ENCODE results near the gene ACP7.
"Not testable (repeated sequence)": the region's sequence is repeated elsewhere in the genome, so short reads cannot be mapped to it uniquely, and the experiment has no call there.

The ACP7 gene

DNA sequence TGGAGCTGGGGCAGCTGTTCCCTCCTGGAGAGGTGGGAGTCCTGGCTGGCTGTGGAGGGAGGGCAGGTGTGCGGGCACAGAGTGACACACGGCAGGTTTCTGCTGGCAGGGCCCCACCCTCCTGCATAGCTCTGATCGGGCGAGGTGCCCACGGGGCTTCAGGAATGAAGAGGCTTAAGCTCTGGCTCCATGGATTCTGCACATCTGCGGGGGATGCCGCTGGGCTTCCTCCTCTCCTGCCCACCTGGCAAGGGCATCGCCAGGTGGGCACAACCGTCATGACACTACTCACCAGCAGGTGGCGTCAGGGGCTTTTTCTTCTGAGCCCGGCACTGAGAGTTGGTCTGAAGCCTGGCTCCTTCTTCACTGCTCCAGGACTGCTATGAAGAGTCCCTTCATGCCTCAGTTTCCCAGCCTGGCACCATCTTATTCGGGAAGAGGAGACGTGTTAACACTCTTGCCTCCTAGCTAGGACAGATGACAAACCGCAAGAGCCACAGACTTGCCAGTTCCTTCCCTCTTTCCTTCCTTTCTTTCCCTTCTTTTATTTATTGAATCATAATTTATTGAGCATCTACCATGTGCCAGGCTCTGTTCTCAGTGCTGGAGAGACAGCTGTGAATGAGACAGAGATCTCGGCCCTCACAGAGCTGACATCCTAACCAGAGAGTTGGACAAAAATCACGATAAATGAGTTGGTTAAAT lies 26.2 kb downstream of the ACP7 start:
- peak; percentile 36 for DNase-seq

- no peak for DNase-seq
Measured at GRCh38 chr19:39111593-39112199, 27.5 kb downstream of the ACP7 start.

- no peak for DNase-seq
Measured at GRCh38 chr19:39112338-39112890, 28.2 kb downstream of the ACP7 start.

DNA sequence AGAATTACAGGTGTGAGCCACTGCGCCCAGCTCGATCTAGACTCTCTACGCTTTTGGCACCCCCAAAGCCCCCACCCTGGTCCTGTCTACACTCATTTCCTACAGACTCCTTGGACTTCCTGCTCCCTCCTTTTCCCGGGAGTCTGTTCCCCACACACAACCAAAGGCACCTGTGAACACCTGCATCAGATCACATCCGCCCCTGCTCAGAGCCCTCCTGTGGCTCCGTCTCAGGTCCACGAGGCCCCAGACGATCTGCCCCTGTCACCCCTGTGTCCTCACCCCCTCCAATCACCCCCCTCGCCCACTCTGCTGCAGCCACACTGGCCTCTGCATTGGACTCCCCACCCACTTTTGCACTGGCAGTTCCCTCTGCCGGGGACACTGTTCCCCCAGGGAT lies 29.0 kb downstream of the ACP7 start:
- no peak for DNase-seq

DNA sequence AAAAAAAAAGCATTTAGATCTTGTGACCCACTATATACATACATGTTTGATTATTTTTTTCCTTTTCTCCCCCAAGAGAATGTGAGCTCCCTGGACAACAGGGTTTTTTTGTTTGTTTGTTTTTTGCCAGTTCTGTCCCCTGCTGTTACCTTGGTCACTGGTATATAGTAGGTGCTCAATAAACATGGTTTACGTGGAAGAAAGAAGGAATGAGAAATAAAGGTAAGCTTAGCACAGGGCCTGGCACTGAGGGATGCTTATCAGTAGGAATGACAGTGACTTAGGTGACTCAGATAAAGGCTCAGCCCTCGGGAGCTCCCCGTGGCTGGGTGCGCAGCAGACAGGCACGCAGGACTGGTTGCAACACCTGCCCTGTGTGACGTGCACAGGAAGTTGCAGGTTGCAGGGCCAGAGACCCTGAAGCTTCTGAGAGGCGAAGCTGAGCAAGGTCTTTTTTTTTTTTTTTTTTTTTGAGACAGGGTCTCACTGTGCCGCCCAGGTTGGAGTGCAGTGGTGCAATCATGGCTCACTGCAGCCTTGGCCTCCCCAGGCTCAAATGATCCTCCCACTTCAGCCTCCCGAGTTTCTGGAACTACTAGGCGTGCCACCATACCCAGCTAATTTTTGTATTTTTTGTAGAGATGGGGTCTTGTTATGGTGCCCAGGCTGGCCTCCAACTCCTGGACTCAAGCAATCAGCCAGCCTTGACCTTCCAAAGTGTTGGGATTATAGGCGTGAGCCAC lies 31.1 kb downstream of the ACP7 start:
- DNase-seq: no peak

DNA sequence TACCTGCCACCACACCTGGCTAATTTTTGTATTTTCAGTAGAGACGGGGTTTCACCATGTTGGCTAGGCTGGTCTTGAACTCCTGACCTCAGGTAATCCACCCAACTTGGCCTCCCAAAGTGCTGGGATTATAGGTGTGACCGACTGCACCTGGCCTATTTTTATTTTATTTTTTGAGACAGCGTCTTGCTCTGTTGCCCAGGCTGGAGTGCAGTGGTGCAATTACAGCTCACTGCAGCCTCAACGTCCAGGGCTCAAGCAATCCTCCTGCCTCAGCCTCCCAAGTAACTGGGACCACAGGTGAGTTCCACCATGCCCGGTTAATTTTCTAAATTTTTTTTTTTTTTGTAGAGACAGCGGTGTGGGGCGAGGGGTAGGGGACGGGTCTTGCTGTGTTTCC lies 32.9 kb downstream of the ACP7 start:
- DNase-seq: not testable (repeated sequence)

DNA sequence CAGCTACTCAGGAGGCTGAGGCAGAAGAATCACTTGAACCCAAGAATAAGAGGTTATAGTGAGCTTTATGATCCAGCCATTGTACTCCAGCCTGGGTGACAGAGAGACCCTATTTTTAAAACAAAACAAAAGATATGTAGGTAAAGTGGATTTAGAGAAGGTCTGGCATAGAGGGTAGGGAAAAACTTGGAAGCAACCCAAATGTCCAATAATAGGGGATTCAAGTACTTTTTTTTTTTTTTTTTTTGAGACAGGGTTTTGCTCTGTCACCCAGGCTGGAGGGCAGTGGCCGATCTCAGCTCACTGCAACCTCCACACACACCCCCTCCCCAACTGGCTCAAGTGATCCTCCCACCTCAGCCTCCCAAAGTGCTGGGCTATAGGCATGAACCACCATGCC lies 35.7 kb downstream of the ACP7 start:
- no peak for DNase-seq

GRCh38 chr19:39122934-39123731 lies 39.0 kb downstream of the ACP7 start:
- DNase-seq: no peak

DNA sequence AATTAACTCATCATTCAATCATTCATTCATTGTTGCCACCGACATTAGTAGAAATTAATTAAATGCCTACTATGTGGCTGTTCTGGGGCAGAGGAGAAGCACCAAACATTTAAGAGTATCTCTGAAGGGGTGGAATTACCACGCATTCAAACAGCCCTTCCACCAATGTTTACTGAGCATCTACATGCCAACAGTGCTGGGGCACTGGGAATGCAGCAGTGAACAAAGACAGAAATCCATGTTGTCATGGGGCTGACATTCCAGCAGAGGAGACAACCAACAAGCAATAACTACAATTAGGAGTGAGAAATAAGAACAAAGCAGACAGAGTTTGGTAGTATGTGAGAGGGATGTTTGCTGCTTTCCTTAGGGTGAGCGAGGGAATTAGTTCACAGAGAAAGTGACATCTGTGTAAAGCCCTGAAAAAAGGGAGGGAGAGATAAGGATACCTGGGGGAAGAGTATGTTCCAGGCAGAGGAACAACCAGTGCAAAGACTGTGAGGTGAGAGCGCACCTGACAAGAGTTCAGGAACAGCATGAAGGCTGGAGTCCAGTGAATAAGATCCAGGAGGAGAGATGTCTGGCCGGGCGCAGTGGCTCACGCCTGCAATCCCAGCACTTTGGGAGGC lies 40.1 kb downstream of the ACP7 start:
- no peak for DNase-seq

DNA sequence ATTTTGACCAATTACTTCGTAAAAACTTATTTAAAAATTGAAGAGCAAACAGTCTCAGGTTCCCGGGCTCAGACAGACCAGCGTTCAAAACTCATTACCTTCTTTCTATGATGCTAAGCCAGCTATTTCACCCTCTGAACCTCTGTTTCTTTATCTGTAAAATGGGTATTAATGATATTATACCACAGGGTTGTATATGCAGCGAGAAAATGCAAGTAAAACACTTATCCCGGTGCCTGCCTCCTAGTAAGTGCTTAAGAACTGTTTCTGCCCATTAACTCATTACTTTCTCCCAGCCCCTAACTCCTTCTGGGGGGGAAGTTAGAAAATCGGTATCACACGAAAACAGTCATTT lies 41.0 kb downstream of the ACP7 start:
- DNase-seq: no peak

GRCh38 chr19:39125554-39126311 lies 41.6 kb downstream of the ACP7 start, which contains the start of gene PAK4:
PAK4 (plus strand) TSS chr19:39125786; CDS start chr19:39169554, 43,768 bp downstream.
- DNase-seq: peak; percentile 89

GRCh38 chr19:39126312-39127187 lies 42.4 kb downstream of the ACP7 start:
- DNase-seq: no peak

GRCh38 chr19:39127812-39128515 lies 43.8 kb downstream of the ACP7 start:
- DNase-seq: peak; percentile 12

DNA sequence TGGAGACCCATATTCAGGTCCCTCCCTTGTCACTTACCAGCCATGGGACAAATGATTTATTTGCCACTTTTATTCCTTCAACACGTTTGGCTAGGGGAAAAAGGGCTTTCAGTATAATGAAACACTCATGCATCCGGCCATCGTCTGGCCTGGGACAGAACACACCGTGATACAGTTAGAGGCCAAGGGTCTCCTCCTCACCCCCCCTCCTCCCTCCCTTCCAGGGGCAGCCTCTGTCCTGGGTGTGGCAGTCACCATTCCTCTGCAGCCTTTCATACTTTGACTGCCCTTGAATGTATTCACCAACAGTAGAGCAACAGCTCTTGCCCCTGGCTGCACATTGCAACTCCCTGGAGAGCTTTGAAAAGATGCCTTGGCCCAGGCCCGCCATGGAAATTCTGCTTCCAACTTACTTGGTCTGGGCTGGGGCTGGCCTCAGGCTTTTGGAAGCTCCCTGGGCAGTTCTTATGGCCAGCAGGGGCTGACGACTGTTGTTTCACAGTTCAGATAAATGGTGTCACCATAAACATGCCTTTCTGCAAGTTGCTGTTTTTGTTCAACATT lies 44.4 kb downstream of the ACP7 start:
- no peak for DNase-seq

GRCh38 chr19:39129116-39129515 lies 44.9 kb downstream of the ACP7 start:
- DNase-seq: no peak

GRCh38 chr19:39130337-39131254 lies 46.4 kb downstream of the ACP7 start:
- DNase-seq: no peak

DNA sequence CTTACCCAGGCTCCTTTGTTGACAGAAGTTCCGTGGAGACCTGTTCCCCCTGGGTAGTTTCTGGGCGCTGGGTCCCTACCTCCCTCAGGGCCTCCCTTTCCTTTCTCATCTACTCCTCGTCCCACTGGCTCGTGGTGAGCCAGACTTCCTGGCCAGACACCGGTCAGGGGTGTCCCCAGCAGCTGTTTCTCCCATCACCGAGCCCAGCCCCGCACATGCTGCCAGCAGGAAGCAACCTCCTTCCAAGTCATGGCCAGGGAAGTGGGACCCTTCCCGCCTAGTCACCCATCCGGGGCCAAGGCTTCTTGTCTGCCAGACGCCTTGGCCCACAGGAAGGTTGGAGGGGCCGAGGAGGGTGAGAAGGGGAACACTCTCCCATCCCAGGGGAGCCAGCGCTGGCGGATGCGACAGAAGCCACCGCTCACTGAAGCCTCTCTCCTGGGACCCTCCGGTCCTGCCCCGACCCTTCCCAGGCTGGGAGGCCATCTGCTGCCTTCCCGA lies 47.1 kb downstream of the ACP7 start:
- DNase-seq: no peak

GRCh38 chr19:39132344-39132969 lies 48.3 kb downstream of the ACP7 start:
- DNase-seq: no peak

Measured in DMS79 (cell line).